ENCODE measurements around the gene APBA2. TPM values are rescaled to one million over a fixed set of nuclear protein-coding genes. Genes with fewer than 3 reads are reported as not detected.

The APBA2 gene
- total RNA-seq, 1 donor from 2014 or later = 35.8 TPM

DNA sequence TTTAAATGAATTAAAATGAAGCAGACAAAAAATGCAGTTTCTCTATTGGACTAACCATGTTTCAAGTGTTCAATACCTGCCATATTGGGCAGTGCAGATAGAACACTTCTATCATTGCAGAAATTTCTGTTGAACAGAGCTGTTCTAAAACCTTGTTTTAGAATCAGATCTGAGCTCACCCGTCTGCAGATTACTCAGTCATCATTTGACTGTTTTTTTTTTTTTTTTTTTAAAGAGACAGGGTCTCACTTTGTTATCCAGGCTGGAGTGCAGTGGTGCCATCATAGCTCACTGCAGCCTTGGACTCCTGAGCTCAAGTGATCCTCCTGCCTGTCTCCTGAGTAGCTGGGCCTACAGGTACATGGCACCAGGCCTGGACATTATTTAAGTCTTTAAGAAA is 128.7 kb downstream of the APBA2 start:
- peaks cover 5% of the 10 kb centered on the region for H3K36me3 Mint-ChIP-seq

GRCh38 chr15:29016518-29016917 is 130.7 kb downstream of the APBA2 start:
- H3K9ac ChIP-seq = no peak overlapping the region
- DNase-seq (ENCODE audit: low spot score) = no peak
- H3K27me3 Mint-ChIP-seq (ENCODE audit: insufficient read depth, low read depth) = no peaks in the 10 kb centered on the region
- no peak overlapping the region for H3K4me3 ChIP-seq
- TF ChIP-seq EZH2phosphoT487 (IDR thresholded peaks at IDR 0.05) (no peak), EZH2 (IDR thresholded peaks at IDR 0.05) (no peak)
- TF ChIP-seq, protein P1, sequence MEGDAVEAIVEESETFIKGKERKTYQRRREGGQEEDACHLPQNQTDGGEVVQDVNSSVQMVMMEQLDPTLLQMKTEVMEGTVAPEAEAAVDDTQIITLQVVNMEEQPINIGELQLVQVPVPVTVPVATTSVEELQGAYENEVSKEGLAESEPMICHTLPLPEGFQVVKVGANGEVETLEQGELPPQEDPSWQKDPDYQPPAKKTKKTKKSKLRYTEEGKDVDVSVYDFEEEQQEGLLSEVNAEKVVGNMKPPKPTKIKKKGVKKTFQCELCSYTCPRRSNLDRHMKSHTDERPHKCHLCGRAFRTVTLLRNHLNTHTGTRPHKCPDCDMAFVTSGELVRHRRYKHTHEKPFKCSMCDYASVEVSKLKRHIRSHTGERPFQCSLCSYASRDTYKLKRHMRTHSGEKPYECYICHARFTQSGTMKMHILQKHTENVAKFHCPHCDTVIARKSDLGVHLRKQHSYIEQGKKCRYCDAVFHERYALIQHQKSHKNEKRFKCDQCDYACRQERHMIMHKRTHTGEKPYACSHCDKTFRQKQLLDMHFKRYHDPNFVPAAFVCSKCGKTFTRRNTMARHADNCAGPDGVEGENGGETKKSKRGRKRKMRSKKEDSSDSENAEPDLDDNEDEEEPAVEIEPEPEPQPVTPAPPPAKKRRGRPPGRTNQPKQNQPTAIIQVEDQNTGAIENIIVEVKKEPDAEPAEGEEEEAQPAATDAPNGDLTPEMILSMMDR (IDR thresholded peaks at IDR 0.05) = no peak
- no peak overlapping the region for H3K27ac Mint-ChIP-seq
- peaks cover 6% of the 10 kb centered on the region for H3K36me3 Mint-ChIP-seq
- H3K9me3 Mint-ChIP-seq = peaks cover 3% of the 10 kb centered on the region
- no peak overlapping the region for H3K27ac ChIP-seq
- H3K27me3 ChIP-seq = no peaks in the 10 kb centered on the region
- no peak overlapping the region for H3K4me3 Mint-ChIP-seq
- H3K36me3 ChIP-seq = no peaks in the 10 kb centered on the region
- no peaks in the 10 kb centered on the region for H3K79me2 ChIP-seq (ENCODE audit: low read depth)
- no peaks in the 10 kb centered on the region for H3F3A ChIP-seq (ENCODE audit: low read depth)
- no peaks in the 10 kb centered on the region for H3K4me1 ChIP-seq
- no peak overlapping the region for H3K4me2 ChIP-seq
- no peak overlapping the region for H2AFZ ChIP-seq (replicated peaks)
- H4K20me1 ChIP-seq (ENCODE audit: low read depth) = peaks cover 17% of the 10 kb centered on the region
- H3K9me3 ChIP-seq (ENCODE audit: low read depth) = no peaks in the 10 kb centered on the region
- peaks cover 8% of the 10 kb centered on the region for H3K4me1 Mint-ChIP-seq

More for the DNA sequence above, 128.7 kb downstream of the APBA2 start:
- Mint-ChIP-seq H3K9me3 (no peaks in the 10 kb centered on the region), H3K27me3 (ENCODE audit: insufficient read depth, low read depth) (no peaks in the 10 kb centered on the region), H3K27ac (no peak overlapping the region), H3K4me1 (peaks cover 8% of the 10 kb centered on the region), H3K4me3 (no peak overlapping the region)
- Histone ChIP-seq H3K27me3 (no peaks in the 10 kb centered on the region), H2AFZ (replicated peaks) (no peak overlapping the region), H3K36me3 (no peaks in the 10 kb centered on the region), H3K4me1 (no peaks in the 10 kb centered on the region), H4K20me1 (ENCODE audit: low read depth) (peaks cover 17% of the 10 kb centered on the region), H3K4me3 (no peak overlapping the region), H3K79me2 (ENCODE audit: low read depth) (no peaks in the 10 kb centered on the region), H3F3A (ENCODE audit: low read depth) (no peaks in the 10 kb centered on the region), H3K4me2 (no peak overlapping the region), H3K9me3 (ENCODE audit: low read depth) (no peaks in the 10 kb centered on the region), H3K9ac (no peak overlapping the region), H3K27ac (no peak overlapping the region)
- TF ChIP-seq, protein P1 (IDR thresholded peaks at IDR 0.05) = no peak
- TF ChIP-seq EZH2 (IDR thresholded peaks at IDR 0.05) = no peak
- no peak for TF ChIP-seq EZH2phosphoT487 (IDR thresholded peaks at IDR 0.05)
- no peak for DNase-seq (ENCODE audit: low spot score)

GRCh38 chr15:29018120-29018805 is 132.5 kb downstream of the APBA2 start:
- H3K79me2 ChIP-seq (ENCODE audit: low read depth) = no peaks in the 10 kb centered on the region
- H3K9me3 ChIP-seq (ENCODE audit: low read depth) = no peaks in the 10 kb centered on the region
- H3K4me3 ChIP-seq = no peak overlapping the region
- Mint-ChIP-seq H3K27me3 (ENCODE audit: insufficient read depth, low read depth) (no peaks in the 10 kb centered on the region), H3K27ac (no peak overlapping the region), H3K9me3 (peaks cover 6% of the 10 kb centered on the region), H3K4me1 (peaks cover 8% of the 10 kb centered on the region), H3K4me3 (no peak overlapping the region), H3K36me3 (peaks cover 12% of the 10 kb centered on the region)
- H3F3A ChIP-seq (ENCODE audit: low read depth) = no peaks in the 10 kb centered on the region
- no peaks in the 10 kb centered on the region for H3K36me3 ChIP-seq
- H4K20me1 ChIP-seq (ENCODE audit: low read depth) = peaks cover 8% of the 10 kb centered on the region
- no peak overlapping the region for H3K4me2 ChIP-seq
- no peak for TF ChIP-seq EZH2phosphoT487 (IDR thresholded peaks at IDR 0.05)
- TF ChIP-seq, protein P1 (IDR thresholded peaks at IDR 0.05) = peak; percentile 28
- H2AFZ ChIP-seq (replicated peaks) = no peak overlapping the region
- no peaks in the 10 kb centered on the region for H3K4me1 ChIP-seq
- no peak overlapping the region for H3K27ac ChIP-seq
- DNase-seq (ENCODE audit: low spot score) = no peak
- H3K9ac ChIP-seq = no peak overlapping the region
- H3K27me3 ChIP-seq = no peaks in the 10 kb centered on the region
